Tibial nerve (tissue), 4 donors: Measurements from ENCODE around the gene ZNF516. TPM values are rescaled to one million over a fixed set of nuclear protein-coding genes. Genes with fewer than 3 reads are reported as not detected.

ENCODE experiments used
- DNase-seq, 2 donors: peaks; one replicate each; pipeline ENCODE4 v3.0.0-alpha.2; 2019; ENCODE audit warnings: low spot score in 2 of 2
- H3K27ac ChIP-seq, 4 donors: fragments of 200-600 bp; sonication (generic) in 3 of 4; one replicate each; pipeline ENCODE4 v1.5.1; 2017 to 2019; ENCODE audit warnings: mild to moderate bottlenecking in 1 of 4
- H3K27me3 ChIP-seq, 2 donors: fragments of 200-600 bp; sonication (generic) in 1 of 2; one replicate each; pipeline versions ENCODE4 v1.5.1 to v1.6.0; 2017 to 2019
- H3K36me3 ChIP-seq, 3 donors: fragments of 200-600 bp; sonication (generic); one replicate each; pipeline ENCODE4 v1.5.1; 2018 to 2019
- H3K4me1 ChIP-seq, 4 donors: fragments of 200-600 bp; sonication (generic) in 3 of 4; one replicate each; pipeline ENCODE4 v1.5.1; 2017 to 2019
- H3K4me3 ChIP-seq, 4 donors: fragments of 200-600 bp; sonication (generic) in 3 of 4; one replicate each; pipeline ENCODE4 v1.5.1; 2017 to 2019; ENCODE audit warnings: mild to moderate bottlenecking in 1 of 4, moderate library complexity in 1 of 4
- H3K9me3 ChIP-seq, 4 donors: fragments of 200-600 bp; sonication (generic) in 3 of 4; one replicate each; pipeline ENCODE4 v1.5.1; 2017 to 2019
- CTCF ChIP-seq, 5 experiments: fragments of 200-600 bp in 3 of 5; fragments of 450-650 bp in 2 of 5; sonication (generic) in 3 of 5; IDR thresholded peaks; one replicate each; pipeline ENCODE4 v1.5.1; 2016 to 2019; ENCODE audit warnings: antibody characterized with exemption in 5 of 5, mild to moderate bottlenecking in 3 of 5, moderate library complexity in 2 of 5
- EP300 ChIP-seq, 2 donors: sonication (generic); formaldehyde crosslinking; IDR thresholded peaks; one replicate each; pipeline ENCODE4 v1.6.1; 2017; ENCODE audit warnings: antibody characterized with exemption in 2 of 2, mild to moderate bottlenecking in 1 of 2
- POLR2A ChIP-seq, 2 donors: fragments of 450-650 bp; IDR thresholded peaks; one replicate each; pipeline ENCODE4 v1.6.1; 2017; ENCODE audit warnings: antibody characterized with exemption in 2 of 2, mild to moderate bottlenecking in 2 of 2, moderate library complexity in 2 of 2
- WGBS, 2 donors: methylation state at CpG; one replicate each; pipeline ENCODE4 v1.1.5; 2018; 5-methylcytosine and 5-hydroxymethylcytosine counted together
- total RNA-seq, 4 donors: library from RNA; depleted of rRNA; stranded (reverse); fragments of >200 nt; gene quantifications; one replicate each; pipeline ENCODE4 v1.1.0, GENCODE V29; 2016

The ZNF516 gene
- total RNA-seq, 4 donors from 2014 or later, result 31.4 to 63.0 (median 45.5) TPM

GRCh38 chr18:76380791-76381405 lies 114.1 kb downstream of the ZNF516 start:
- no peaks in the 10 kb centered on the region for H3K9me3 ChIP-seq
- H3K4me1 ChIP-seq, result peaks cover 0 to 21% (median 0%) of the 10 kb centered on the region in 4 donors
- WGBS, 2 donors, result 75 to 83% methylated on average over 25 to 26 of the region's 26 CpGs
- DNase-seq, result no peak
- H3K36me3 ChIP-seq, result peaks cover 0 to 43% (median 9%) of the 10 kb centered on the region in 3 donors
- TF ChIP-seq EP300 (IDR thresholded peaks at IDR 0.05) (no peak), POLR2A (IDR thresholded peaks at IDR 0.05) (no peak), CTCF (IDR thresholded peaks at IDR 0.05) (peak in 3 of 5 experiments; percentile 19 to 29 (median 27))
- no peaks in the 10 kb centered on the region for H3K27me3 ChIP-seq
- no peak overlapping the region for H3K4me3 ChIP-seq
- H3K27ac ChIP-seq, result no peak overlapping the region

DNA sequence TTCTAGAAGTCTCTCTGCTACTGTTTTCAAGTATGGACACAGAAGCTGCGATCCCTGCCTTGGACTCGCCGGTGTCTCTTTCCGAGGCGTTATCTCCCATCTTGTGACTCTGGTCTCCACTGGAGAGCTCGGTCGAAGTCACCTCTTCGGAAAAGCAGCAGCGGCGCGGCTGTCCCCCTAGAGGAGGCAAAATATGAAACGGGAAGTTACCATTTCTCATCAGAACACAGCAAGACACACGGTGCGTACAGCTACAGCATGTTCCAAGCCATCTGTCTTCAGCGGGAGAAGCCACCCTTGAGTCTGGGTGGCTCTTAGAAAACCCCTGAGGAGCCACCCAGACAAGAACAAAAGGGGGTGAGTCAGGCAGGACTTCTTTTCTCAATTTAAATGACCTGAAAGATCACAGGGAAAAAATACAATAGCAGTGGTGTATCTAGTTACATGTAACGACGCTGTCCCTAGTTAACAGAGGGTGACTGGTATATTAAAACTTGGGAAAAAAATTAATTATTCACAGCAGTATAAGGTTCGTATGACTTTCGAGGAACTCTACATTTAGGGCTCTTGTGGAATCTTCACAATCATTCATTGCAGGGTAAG lies 114.8 kb downstream of the ZNF516 start:
- TF ChIP-seq POLR2A (IDR thresholded peaks at IDR 0.05) (no peak), CTCF (IDR thresholded peaks at IDR 0.05) (no peak), EP300 (IDR thresholded peaks at IDR 0.05) (no peak)
- WGBS, 2 donors, result 89 to 90% methylated on average over 19 of the region's 19 CpGs
- H3K36me3 ChIP-seq, result peaks cover 0 to 43% (median 9%) of the 10 kb centered on the region in 3 donors
- H3K27me3 ChIP-seq, result no peaks in the 10 kb centered on the region
- no peak overlapping the region for H3K4me3 ChIP-seq
- H3K9me3 ChIP-seq, result no peaks in the 10 kb centered on the region
- H3K4me1 ChIP-seq, result peaks cover 0 to 23% (median 0%) of the 10 kb centered on the region in 4 donors
- H3K27ac ChIP-seq, result no peak overlapping the region
- no peak for DNase-seq

GRCh38 chr18:76379226-76380126 lies 115.6 kb downstream of the ZNF516 start:
- TF ChIP-seq EP300 (IDR thresholded peaks at IDR 0.05) (no peak), POLR2A (IDR thresholded peaks at IDR 0.05) (no peak), CTCF (IDR thresholded peaks at IDR 0.05) (no peak)
- no peak for DNase-seq
- no peaks in the 10 kb centered on the region for H3K9me3 ChIP-seq
- H3K27me3 ChIP-seq, result no peaks in the 10 kb centered on the region
- H3K27ac ChIP-seq, result no peak overlapping the region
- H3K4me3 ChIP-seq, result no peak overlapping the region
- 95 to 96% methylated on average over 40 to 51 of the region's 53 CpGs for WGBS, 2 donors
- peaks cover 0 to 30% (median 0%) of the 10 kb centered on the region in 4 donors for H3K4me1 ChIP-seq
- H3K36me3 ChIP-seq, result peaks cover 0 to 40% (median 9%) of the 10 kb centered on the region in 3 donors

- peaks cover 0 to 35% (median 0%) of the 10 kb centered on the region in 4 donors for H3K4me1 ChIP-seq
- no peak for DNase-seq
- TF ChIP-seq EP300 (IDR thresholded peaks at IDR 0.05) (no peak), CTCF (IDR thresholded peaks at IDR 0.05) (no peak), POLR2A (IDR thresholded peaks at IDR 0.05) (no peak)
- H3K9me3 ChIP-seq, result no peaks in the 10 kb centered on the region
- H3K36me3 ChIP-seq, result peaks cover 0 to 40% (median 9%) of the 10 kb centered on the region in 3 donors
- 89 to 91% methylated on average over 27 to 29 of the region's 32 CpGs for WGBS, 2 donors
- no peak overlapping the region for H3K4me3 ChIP-seq
- no peaks in the 10 kb centered on the region for H3K27me3 ChIP-seq
- no peak overlapping the region for H3K27ac ChIP-seq
Observed at GRCh38 chr18:76378526-76379215, 116.4 kb downstream of the ZNF516 start.
